Loucy (cell line): ENCODE data around the gene SHCBP1L.

Experiments
- H2AFZ ChIP-seq: fragments of 200-600 bp; sonication (generic); 2 replicates; pipeline ENCODE4 v1.6.0; 2016; ENCODE audit warnings: antibody characterized with exemption, mild to moderate bottlenecking, low read length, moderate library complexity
- H3F3A ChIP-seq: fragments of 200-600 bp; 2 replicates; pipeline ENCODE4 v1.6.0; 2016; ENCODE audit warnings: antibody characterized with exemption, low read depth, mild to moderate bottlenecking
- H3K27me3 ChIP-seq: fragments of 200-600 bp; sonication (generic); 2 replicates; pipeline ENCODE4 v1.6.1; 2014; ENCODE audit warnings: low read length, mild to moderate bottlenecking; ENCODE audit not compliant: insufficient read depth, poor library complexity, severe bottlenecking
- H3K36me3 ChIP-seq: fragments of 200-600 bp; sonication (generic); 2 replicates; pipeline ENCODE4 v1.6.1; 2016; ENCODE audit warnings: low read length; ENCODE audit not compliant: insufficient read depth
- H3K4me1 ChIP-seq: fragments of 200-600 bp; sonication (generic); 2 replicates; pipeline ENCODE4 v1.5.1; 2014; ENCODE audit warnings: low read length, mild to moderate bottlenecking; ENCODE audit not compliant: insufficient read depth, poor library complexity, severe bottlenecking
- H3K4me2 ChIP-seq: fragments of 200-600 bp; sonication (generic); 2 replicates; pipeline ENCODE4 v1.6.0; 2014; ENCODE audit warnings: antibody characterized with exemption, low read length, low read depth, mild to moderate bottlenecking; ENCODE audit not compliant: poor library complexity, severe bottlenecking
- H3K4me3 ChIP-seq: fragments of 200-600 bp; sonication (generic); 2 replicates; pipeline ENCODE4 v1.5.1; 2014; ENCODE audit warnings: low read length, mild to moderate bottlenecking, mixed read lengths; ENCODE audit not compliant: poor library complexity, severe bottlenecking
- H3K79me2 ChIP-seq: fragments of 200-600 bp; sonication (generic); 2 replicates; pipeline ENCODE4 v1.6.1; 2014; ENCODE audit warnings: low read length; ENCODE audit not compliant: insufficient read depth
- H3K9ac ChIP-seq: fragments of 200-600 bp; sonication (generic); 2 replicates; pipeline ENCODE4 v1.6.0; 2014; ENCODE audit warnings: mild to moderate bottlenecking, low read depth, low read length, moderate library complexity; ENCODE audit not compliant: poor library complexity, severe bottlenecking
- H3K9me2 ChIP-seq: fragments of 200-600 bp; sonication (generic); replicated peaks from 2 replicates; pipeline ENCODE4 v1.6.1; 2016; ENCODE audit warnings: low read depth, low read length, mixed read lengths
- H3K9me3 ChIP-seq: fragments of 200-600 bp; sonication (generic); 2 replicates; pipeline ENCODE4 v1.6.1; 2014; ENCODE audit warnings: mild to moderate bottlenecking, antibody characterized with exemption, low read length, low read depth; ENCODE audit not compliant: insufficient read depth
- H4K20me1 ChIP-seq: fragments of 200-600 bp; sonication (generic); 2 replicates; pipeline ENCODE4 v1.6.0; 2014; ENCODE audit warnings: antibody characterized with exemption, low read length, mild to moderate bottlenecking; ENCODE audit not compliant: insufficient read depth, poor library complexity, severe bottlenecking
- EZH2phosphoT487 ChIP-seq: fragments of 200-600 bp; IDR thresholded peaks from 2 replicates; pipeline ENCODE4 v1.6.1; 2018; ENCODE audit warnings: antibody characterized with exemption, mild to moderate bottlenecking, moderate library complexity, borderline replicate concordance
- TF ChIP-seq, protein P1 (sequence below): fragments of 200-600 bp; sonication (generic); conservative IDR thresholded peaks from 2 replicates; pipeline ENCODE4 v1.5.1; 2014; ENCODE audit warnings: mild to moderate bottlenecking, antibody characterized with exemption, low read length

SHCBP1L gene

DNA sequence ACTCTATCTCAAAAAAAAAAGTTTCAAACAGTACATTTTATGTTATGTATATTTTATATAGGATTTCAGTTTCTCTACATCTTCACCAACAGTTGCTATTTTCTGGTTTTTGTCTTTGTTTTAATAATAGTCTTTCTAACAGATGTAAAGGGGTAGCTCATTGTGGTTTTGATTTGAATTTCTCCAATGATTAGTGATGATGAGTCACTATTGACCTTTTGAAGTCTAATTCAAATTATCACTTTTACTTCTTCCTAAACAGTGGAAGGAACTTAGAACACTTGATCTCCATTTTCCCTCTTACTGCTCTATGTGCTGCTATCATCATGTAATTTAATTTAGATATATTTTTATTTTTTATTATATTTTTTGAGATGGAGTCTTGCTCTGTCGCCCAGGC lies 31.7 kb upstream of the SHCBP1L start:
- H3K79me2 ChIP-seq = no peaks in the 10 kb centered on the region

DNA sequence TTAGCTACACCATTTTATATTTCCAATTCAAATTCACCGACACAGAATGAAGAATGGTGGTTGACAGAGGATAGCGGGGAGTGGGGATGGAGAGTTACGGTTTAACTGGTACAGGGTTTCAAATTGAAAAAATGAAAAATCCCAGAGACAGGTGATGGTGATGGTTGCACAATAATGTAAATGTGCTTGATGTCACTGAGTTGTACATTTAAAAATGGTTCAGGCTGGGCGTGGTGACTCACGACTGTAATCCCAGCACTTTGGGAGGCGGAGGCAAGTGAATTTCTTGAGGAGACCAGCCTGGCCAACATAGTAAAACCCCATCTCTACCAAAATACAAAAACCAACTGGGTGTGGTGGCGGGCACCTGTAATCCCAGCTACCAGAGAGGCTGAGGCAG lies 31.2 kb upstream of the SHCBP1L start:
- no peaks in the 10 kb centered on the region for H3K79me2 ChIP-seq
- no peaks in the 10 kb centered on the region for H3K9me3 ChIP-seq
- no peaks in the 10 kb centered on the region for H3K27me3 ChIP-seq
- H3K9ac ChIP-seq = no peak overlapping the region
- H2AFZ ChIP-seq = no peak overlapping the region
- H3K9me2 ChIP-seq = no peaks in the 10 kb centered on the region
- H3F3A ChIP-seq = no peaks in the 10 kb centered on the region
- TF ChIP-seq, protein P1, sequence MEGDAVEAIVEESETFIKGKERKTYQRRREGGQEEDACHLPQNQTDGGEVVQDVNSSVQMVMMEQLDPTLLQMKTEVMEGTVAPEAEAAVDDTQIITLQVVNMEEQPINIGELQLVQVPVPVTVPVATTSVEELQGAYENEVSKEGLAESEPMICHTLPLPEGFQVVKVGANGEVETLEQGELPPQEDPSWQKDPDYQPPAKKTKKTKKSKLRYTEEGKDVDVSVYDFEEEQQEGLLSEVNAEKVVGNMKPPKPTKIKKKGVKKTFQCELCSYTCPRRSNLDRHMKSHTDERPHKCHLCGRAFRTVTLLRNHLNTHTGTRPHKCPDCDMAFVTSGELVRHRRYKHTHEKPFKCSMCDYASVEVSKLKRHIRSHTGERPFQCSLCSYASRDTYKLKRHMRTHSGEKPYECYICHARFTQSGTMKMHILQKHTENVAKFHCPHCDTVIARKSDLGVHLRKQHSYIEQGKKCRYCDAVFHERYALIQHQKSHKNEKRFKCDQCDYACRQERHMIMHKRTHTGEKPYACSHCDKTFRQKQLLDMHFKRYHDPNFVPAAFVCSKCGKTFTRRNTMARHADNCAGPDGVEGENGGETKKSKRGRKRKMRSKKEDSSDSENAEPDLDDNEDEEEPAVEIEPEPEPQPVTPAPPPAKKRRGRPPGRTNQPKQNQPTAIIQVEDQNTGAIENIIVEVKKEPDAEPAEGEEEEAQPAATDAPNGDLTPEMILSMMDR = no peak
- no peak for TF ChIP-seq EZH2phosphoT487
- H3K4me3 ChIP-seq = no peak overlapping the region
- H3K4me1 ChIP-seq = no peaks in the 10 kb centered on the region
- no peak overlapping the region for H3K4me2 ChIP-seq
- no peaks in the 10 kb centered on the region for H3K36me3 ChIP-seq
- no peaks in the 10 kb centered on the region for H4K20me1 ChIP-seq

More for the DNA sequence above, 31.7 kb upstream of the SHCBP1L start:
- Histone ChIP-seq H3K9me3 (no peaks in the 10 kb centered on the region), H3K4me2 (no peak overlapping the region), H3K36me3 (no peaks in the 10 kb centered on the region), H2AFZ (no peak overlapping the region), H4K20me1 (no peaks in the 10 kb centered on the region), H3K9me2 (no peaks in the 10 kb centered on the region), H3K4me3 (no peak overlapping the region), H3K4me1 (no peaks in the 10 kb centered on the region), H3F3A (no peaks in the 10 kb centered on the region), H3K9ac (no peak overlapping the region), H3K27me3 (no peaks in the 10 kb centered on the region)
- TF ChIP-seq, protein P1 = no peak
- TF ChIP-seq EZH2phosphoT487 = no peak

DNA sequence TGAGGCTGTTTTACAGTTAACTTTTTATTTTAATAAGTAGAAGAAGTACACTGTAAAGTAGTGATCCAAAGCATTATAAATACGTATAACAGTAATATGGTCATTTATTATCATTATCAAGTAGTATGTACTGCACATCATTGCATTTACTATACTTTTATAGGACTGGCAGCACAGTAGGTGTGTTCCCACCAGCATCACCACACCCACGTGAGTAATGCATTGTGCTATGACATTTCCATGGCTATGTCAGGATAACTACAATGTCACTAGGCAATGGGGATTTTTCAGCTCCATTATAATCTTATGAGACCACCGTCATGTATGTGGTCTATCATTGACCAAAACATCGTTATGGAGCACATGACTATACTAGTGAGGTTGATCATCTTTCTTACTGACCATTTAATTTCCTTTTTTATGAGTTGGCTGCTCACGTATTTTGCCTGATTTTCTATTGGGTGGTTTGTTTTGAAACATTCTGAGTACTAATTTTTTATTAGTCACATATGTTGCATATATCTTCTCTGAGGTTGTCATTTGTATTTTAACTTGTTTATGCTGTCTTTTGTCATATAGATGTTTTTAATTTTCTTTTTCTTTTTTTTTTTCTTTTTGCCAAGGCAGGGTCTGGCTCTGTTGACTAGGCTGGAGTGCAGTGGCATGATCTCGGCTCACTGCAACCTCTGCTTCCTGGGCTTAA lies 25.3 kb upstream of the SHCBP1L start:
- H3K9ac ChIP-seq = no peak overlapping the region
- no peak overlapping the region for H3K4me3 ChIP-seq
- no peaks in the 10 kb centered on the region for H3K27me3 ChIP-seq
- H2AFZ ChIP-seq = no peak overlapping the region
- H3F3A ChIP-seq = no peaks in the 10 kb centered on the region
- no peak overlapping the region for H3K4me2 ChIP-seq
- no peaks in the 10 kb centered on the region for H3K9me3 ChIP-seq
- H3K79me2 ChIP-seq = no peaks in the 10 kb centered on the region
- H3K4me1 ChIP-seq = no peaks in the 10 kb centered on the region
- H3K9me2 ChIP-seq = no peaks in the 10 kb centered on the region
- H4K20me1 ChIP-seq = no peaks in the 10 kb centered on the region
- H3K36me3 ChIP-seq = no peaks in the 10 kb centered on the region
- TF ChIP-seq, protein P1 = no peak
- TF ChIP-seq EZH2phosphoT487 = no peak
